ENCODE data around the gene NISCH. TPM values are rescaled to one million over a fixed set of nuclear protein-coding genes. Genes with fewer than 3 reads are reported as not detected.

Gene NISCH
- total RNA-seq, 1 donor from 2014 or later: 62.5 TPM

GRCh38 chr3:52477076-52477795 is 21.8 kb downstream of the NISCH start:
- H3K4me3 ChIP-seq (ENCODE audit: low read depth, low read length): no peak overlapping the region
- no peaks in the 10 kb centered on the region for H3K27me3 ChIP-seq (ENCODE audit: control insufficient read depth, insufficient read depth, low read length)
- DNase-seq (ENCODE audit: low read depth): no peak
- H3K36me3 ChIP-seq (ENCODE audit: control insufficient read depth, insufficient read depth, low read length): peaks cover 20% of the 10 kb centered on the region
- no peak for TF ChIP-seq CTCF (IDR thresholded peaks at IDR 0.05; ENCODE audit: insufficient read depth, low read length, poor library complexity, severe bottlenecking)

- no peak for TF ChIP-seq CTCF (IDR thresholded peaks at IDR 0.05; ENCODE audit: insufficient read depth, low read length, poor library complexity, severe bottlenecking)
- no peak for DNase-seq (ENCODE audit: low read depth)
- peaks cover 17% of the 10 kb centered on the region for H3K36me3 ChIP-seq (ENCODE audit: control insufficient read depth, insufficient read depth, low read length)
- H3K27me3 ChIP-seq (ENCODE audit: control insufficient read depth, insufficient read depth, low read length): no peaks in the 10 kb centered on the region
- no peak overlapping the region for H3K4me3 ChIP-seq (ENCODE audit: low read depth, low read length)
Measured at GRCh38 chr3:52477796-52478095, 22.3 kb downstream of the NISCH start.

- Histone ChIP-seq H3K36me3 (ENCODE audit: control insufficient read depth, insufficient read depth, low read length) (peaks cover 14% of the 10 kb centered on the region), H3K27me3 (ENCODE audit: control insufficient read depth, insufficient read depth, low read length) (no peaks in the 10 kb centered on the region), H3K4me3 (ENCODE audit: low read depth, low read length) (no peak overlapping the region)
- DNase-seq (ENCODE audit: low read depth): no peak
- TF ChIP-seq CTCF (IDR thresholded peaks at IDR 0.05; ENCODE audit: insufficient read depth, low read length, poor library complexity, severe bottlenecking): no peak
Measured at GRCh38 chr3:52479037-52479876, 23.9 kb downstream of the NISCH start.

- Histone ChIP-seq H3K36me3 (ENCODE audit: control insufficient read depth, insufficient read depth, low read length) (peaks cover 14% of the 10 kb centered on the region), H3K4me3 (ENCODE audit: low read depth, low read length) (no peak overlapping the region), H3K27me3 (ENCODE audit: control insufficient read depth, insufficient read depth, low read length) (no peaks in the 10 kb centered on the region)
- TF ChIP-seq CTCF (IDR thresholded peaks at IDR 0.05; ENCODE audit: insufficient read depth, low read length, poor library complexity, severe bottlenecking): no peak
- no peak for DNase-seq (ENCODE audit: low read depth)
Measured at GRCh38 chr3:52479877-52480575, 24.6 kb downstream of the NISCH start.

- peaks cover 14% of the 10 kb centered on the region for H3K36me3 ChIP-seq (ENCODE audit: control insufficient read depth, insufficient read depth, low read length)
- no peak overlapping the region for H3K4me3 ChIP-seq (ENCODE audit: low read depth, low read length)
- no peak for DNase-seq (ENCODE audit: low read depth)
- no peaks in the 10 kb centered on the region for H3K27me3 ChIP-seq (ENCODE audit: control insufficient read depth, insufficient read depth, low read length)
- TF ChIP-seq CTCF (IDR thresholded peaks at IDR 0.05; ENCODE audit: insufficient read depth, low read length, poor library complexity, severe bottlenecking): no peak
Measured at GRCh38 chr3:52480768-52481715, 25.6 kb downstream of the NISCH start.

Measured in kidney epithelial cell (primary cell).